NCI-H146 (cell line): ENCODE measurements around the gene MIDN.
"Not testable (repeated sequence)": the region's sequence is repeated elsewhere in the genome, so short reads cannot be mapped to it uniquely, and the experiment has no call there.

Experiments used
- DNase-seq: peaks from one replicate; lab custom pipeline; 2025; lab: John Stamatoyannopoulos, UW

The MIDN gene

GRCh38 chr19:1248139-1248785 is at the start of gene MIDN:
TSS of gene MIDN (plus strand) at chr19:1248583. CDS start at chr19:1250297, 1,714 bp downstream.
- DNase-seq = peak; percentile 80

DNA sequence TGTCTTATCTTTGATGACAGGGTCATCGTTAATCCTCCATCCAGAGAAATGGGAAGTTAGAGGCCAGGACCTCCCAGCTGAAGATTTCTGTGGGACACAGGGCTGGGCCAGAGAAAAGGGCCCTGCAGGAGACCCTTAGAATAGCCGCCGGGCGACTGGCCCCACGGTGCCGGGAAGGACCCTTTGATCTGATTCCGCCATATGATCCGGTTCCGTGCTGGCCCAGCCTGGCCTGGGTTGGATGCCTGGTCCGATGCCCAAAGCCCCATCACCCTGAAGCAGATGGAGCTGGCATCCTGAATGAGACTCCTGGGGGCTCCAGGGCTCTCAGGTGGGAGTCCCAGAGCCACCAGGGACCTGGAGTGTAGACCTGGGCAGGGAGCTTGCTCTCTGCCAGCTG is 48.9 kb upstream of the MIDN start:
- no peak for DNase-seq

DNA sequence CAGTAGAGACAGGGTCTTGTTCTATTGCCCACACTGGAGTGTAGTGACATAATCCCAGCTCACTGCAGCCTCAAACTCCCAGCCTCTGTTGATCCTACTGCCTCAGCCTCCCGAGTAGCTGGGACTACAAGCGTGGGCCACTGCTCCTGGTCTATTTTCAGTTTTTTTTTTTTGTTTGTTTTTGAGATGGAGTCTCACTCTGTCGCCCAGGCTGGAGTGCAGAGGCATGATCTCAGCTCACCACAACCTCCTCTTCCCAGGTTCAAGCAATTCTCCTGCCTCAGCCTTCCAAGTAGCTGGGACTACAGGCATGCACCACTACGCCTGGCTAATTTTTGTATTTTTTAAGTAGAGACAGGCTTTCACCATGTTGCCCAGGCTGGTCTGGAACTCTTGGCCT is 47.8 kb upstream of the MIDN start:
- DNase-seq = not testable (repeated sequence)

- DNase-seq = peak; percentile 95
These were observed 43.0 kb upstream of the MIDN start, which contains the start of gene STK11 for GRCh38 chr19:1205114-1206099. TSS of gene STK11 (plus strand) at chr19:1205778. CDS start at chr19:1206914, 1,136 bp downstream.

DNA sequence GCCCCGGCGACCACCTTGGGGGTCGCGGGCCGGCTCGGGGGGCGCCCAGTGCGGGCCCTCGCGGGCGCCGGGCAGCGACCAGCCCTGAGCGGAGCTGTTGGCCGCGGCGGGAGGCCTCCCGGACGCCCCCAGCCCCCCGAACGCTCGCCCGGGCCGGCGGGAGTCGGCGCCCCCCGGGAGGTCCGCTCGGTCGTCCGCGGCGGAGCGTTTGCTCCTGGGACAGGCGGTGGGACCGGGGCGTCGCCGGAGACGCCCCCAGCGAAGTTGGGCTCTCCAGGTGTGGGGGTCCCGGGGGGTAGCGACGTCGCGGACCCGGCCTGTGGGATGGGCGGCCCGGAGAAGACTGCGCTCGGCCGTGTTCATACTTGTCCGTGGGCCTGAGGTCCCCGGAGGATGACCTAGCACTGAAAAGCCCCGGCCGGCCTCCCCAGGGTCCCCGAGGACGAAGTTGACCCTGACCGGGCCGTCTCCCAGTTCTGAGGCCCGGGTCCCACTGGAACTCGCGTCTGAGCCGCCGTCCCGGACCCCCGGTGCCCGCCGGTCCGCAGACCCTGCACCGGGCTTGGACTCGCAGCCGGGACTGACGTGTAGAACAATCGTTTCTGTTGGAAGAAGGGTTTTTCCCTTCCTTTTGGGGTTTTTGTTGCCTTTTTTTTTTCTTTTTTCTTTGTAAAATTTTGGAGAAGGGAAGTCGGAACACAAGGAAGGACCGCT is 42.1 kb upstream of the MIDN start:
- DNase-seq = no peak

DNA sequence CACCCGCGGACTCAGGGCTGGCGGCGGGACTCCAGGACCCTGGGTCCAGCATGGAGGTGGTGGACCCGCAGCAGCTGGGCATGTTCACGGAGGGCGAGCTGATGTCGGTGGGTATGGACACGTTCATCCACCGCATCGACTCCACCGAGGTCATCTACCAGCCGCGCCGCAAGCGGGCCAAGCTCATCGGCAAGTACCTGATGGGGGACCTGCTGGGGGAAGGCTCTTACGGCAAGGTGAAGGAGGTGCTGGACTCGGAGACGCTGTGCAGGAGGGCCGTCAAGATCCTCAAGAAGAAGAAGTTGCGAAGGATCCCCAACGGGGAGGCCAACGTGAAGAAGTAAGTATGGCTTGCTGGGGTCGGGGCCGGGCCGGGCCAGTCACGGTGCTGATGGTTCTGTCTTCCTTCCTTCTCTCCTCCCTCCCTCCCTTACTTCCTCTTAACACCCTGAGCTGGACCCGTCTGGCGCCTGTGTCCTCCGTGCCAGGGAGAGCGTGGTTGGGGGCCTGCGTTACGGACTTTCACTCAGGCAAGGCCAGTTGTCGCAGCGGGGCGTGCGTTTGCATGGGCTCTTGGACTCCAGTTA is 41.4 kb upstream of the MIDN start:
- DNase-seq = no peak

GRCh38 chr19:1208830-1209229 is 39.6 kb upstream of the MIDN start:
- not testable (repeated sequence) for DNase-seq

- DNase-seq = no peak
These were observed 38.2 kb upstream of the MIDN start for GRCh38 chr19:1210227-1210538.

- DNase-seq = no peak
These were observed 36.7 kb upstream of the MIDN start for GRCh38 chr19:1211494-1212234.

- DNase-seq = no peak
These were observed 34.7 kb upstream of the MIDN start for GRCh38 chr19:1213391-1214286.

DNA sequence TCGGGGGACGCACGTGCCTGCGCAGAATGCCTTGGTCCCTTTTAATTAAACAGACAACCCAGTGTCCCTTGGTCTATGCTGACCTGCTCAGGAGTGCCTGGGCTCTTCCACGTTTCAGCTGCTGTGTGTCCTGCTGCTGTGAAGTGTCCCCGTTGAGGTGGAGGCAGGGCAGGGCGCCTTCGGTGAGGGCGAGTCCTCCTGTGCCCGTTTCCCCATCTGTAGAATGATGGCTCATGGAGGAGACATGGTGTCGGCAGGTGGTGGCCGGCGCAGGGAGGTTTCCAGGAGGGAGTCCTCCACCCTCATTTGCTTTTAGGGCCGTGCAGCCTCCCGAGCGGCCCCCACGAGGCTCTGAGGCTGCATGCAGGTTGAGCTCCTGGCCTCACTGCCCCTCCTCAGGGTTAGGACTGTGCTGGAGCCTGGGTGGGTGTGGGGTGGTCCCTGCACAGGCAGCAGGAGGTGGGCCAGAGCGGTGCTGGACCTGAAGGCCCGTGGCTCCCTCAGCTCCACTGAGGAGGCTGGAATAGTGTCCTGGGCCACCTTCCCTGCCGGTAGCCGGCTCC is 34.0 kb upstream of the MIDN start:
- DNase-seq = no peak

DNA sequence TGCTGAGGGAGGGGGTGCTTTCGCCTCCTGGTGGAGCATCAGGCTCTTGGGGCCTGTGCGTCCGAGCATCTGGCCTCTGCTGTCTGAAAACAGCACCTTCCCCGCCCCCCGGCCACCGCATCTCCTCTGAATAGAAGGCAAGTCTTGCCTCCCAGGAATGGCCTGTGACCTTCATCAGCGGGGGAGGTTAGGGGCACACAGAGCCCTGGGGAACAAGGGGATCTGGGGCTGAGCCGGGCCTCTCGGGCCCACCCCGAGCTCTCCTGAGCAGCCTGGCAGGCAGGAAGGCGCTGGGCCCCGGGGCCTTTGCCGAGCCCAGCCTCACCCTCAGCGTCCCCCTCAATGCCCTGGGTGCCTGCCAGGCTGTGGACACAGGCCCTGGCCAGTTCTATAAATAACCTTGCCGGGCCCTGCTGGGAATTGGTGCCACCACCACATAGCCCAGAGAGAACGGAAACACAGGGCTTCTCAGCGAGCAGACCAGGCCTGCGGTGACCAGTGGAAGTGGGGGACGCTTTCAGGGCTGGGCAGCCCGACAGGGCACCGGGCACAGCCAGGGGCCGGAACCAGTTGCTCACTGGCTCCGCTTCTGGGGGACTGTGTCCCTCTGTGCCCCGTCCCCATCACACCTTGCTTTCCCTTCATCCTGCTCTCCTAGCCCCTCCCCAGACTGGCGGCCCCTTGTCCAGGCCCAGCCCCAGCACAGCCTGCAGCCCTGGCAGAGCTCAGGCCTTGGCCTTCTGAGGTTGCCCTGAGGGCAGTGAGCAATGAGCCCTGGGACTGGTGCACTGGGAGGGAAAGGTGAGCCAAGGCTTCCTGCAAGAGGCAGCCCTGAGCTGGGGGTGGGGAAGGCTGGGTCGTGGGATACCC is 33.3 kb upstream of the MIDN start:
- no peak for DNase-seq

DNA sequence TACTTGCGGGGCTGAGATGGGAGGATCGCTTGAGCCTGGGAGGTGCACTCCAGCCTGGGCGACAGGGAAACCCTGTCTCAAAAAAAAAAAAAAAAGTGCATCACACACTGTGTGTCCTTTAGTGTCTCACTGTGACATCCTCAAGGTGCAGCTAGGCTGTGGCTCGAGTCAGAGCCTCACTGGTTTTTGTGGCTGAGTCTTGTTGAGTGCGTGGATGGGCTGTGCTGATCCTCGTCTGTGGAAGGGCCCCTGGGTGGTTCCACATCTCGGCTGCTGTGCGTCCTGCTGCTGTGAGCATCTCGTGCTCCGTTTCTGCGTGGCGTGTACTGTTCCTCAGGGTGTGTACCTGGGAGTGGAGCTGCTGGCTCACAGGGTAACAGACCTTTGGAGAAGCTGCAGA is 31.6 kb upstream of the MIDN start:
- no peak for DNase-seq

- DNase-seq = no peak
These were observed 31.0 kb upstream of the MIDN start for GRCh38 chr19:1217366-1217765.

GRCh38 chr19:1218751-1219567 is 29.4 kb upstream of the MIDN start:
- no peak for DNase-seq

DNA sequence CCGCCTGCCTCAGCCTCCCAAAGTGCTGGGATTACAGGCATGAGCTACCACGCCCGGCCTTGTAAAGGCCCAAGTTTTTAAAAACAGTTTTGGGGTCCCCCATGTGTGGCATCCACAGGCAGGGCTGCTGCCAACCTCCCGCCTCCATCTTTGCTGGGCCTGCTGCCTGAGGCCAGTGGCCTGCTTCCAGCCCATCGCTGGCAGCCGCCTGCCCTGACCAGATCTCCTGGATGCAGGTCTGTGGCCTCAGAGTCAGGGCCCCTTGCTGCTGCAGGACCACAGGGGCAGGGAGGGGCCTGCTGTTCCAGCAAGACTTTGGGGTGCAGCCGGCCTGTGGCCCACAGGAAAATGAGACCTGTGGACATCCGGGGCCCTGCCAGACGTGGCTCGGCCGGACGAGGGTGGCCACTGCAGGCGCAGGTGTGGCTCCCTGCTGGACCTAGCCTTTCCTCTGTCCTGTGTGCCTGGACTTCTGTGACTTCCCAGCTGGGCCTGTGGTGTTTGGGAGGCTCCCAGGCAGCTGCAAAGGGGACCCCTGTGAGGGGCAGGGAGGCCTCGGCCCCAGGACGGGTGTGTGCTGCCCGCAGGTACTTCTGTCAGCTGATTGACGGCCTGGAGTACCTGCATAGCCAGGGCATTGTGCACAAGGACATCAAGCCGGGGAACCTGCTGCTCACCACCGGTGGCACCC is 28.5 kb upstream of the MIDN start:
- DNase-seq = no peak

DNA sequence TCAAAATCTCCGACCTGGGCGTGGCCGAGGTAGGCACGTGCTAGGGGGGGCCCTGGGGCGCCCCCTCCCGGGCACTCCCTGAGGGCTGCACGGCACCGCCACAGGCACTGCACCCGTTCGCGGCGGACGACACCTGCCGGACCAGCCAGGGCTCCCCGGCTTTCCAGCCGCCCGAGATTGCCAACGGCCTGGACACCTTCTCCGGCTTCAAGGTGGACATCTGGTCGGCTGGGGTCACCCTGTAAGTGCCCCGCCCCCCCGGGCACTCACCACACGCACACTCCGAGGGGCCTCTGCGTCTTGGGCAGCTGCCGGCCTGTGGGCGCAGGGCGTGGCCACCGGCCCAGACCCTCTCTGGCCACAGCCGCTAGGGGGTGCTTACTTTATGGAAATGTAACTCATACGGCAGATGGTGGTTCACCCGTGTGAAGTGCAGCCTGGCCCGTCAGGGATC is 27.9 kb upstream of the MIDN start:
- DNase-seq = no peak
